ENCODE results near the gene IL12RB2.

GRCh38 chr1:67383999-67384638 is 76.4 kb downstream of the IL12RB2 start:
- TF ChIP-seq CTCF (IDR thresholded peaks at IDR 0.05; ENCODE audit: low read length) (no peak), EZH2 (IDR thresholded peaks at IDR 0.05; ENCODE audit: borderline replicate concordance, low read length) (no peak)
